ENCODE data around the gene ZDHHC14.

The ZDHHC14 gene

GRCh38 chr6:157631412-157631811, 250.4 kb downstream of the ZDHHC14 start:
- TF ChIP-seq CREB5 (CRISPR knock-in tag; IDR thresholded peaks at IDR 0.05; ENCODE audit: low read depth) (no peak), TOX (CRISPR knock-in tag; IDR thresholded peaks at IDR 0.05; ENCODE audit: borderline replicate concordance) (no peak), ZNF565 (CRISPR knock-in tag; conservative IDR thresholded peaks at IDR 0.05; ENCODE audit: low read depth) (no peak), ZFP3 (CRISPR knock-in tag; IDR thresholded peaks at IDR 0.05) (no peak), PPARA (CRISPR knock-in tag; IDR thresholded peaks at IDR 0.05; ENCODE audit: borderline replicate concordance) (no peak), ESRRG (CRISPR knock-in tag; IDR thresholded peaks at IDR 0.05) (no peak), ZNF70 (CRISPR knock-in tag; IDR thresholded peaks at IDR 0.05) (no peak), OSR1 (CRISPR knock-in tag; IDR thresholded peaks at IDR 0.05) (no peak), ZFP30 (CRISPR knock-in tag; IDR thresholded peaks at IDR 0.05) (no peak), ARNTL (CRISPR knock-in tag; IDR thresholded peaks at IDR 0.05; ENCODE audit: borderline replicate concordance, low read depth) (no peak), CSDC2 (CRISPR knock-in tag; IDR thresholded peaks at IDR 0.05) (no peak), TSHZ2 (CRISPR knock-in tag; IDR thresholded peaks at IDR 0.05) (no peak), ZC3H10 (CRISPR knock-in tag; IDR thresholded peaks at IDR 0.05) (no peak)
- no peak for ATAC-seq

GRCh38 chr6:157631838-157632614, 251.0 kb downstream of the ZDHHC14 start:
- no peak for TF ChIP-seq SNAI2 (CRISPR knock-in tag; IDR thresholded peaks at IDR 0.05)
- no peak for TF ChIP-seq ARNTL (CRISPR knock-in tag; IDR thresholded peaks at IDR 0.05; ENCODE audit: borderline replicate concordance, low read depth)
- no peak for TF ChIP-seq ZFP30 (CRISPR knock-in tag; IDR thresholded peaks at IDR 0.05)
- no peak for TF ChIP-seq PPARA (CRISPR knock-in tag; IDR thresholded peaks at IDR 0.05; ENCODE audit: borderline replicate concordance)
- TF ChIP-seq CSRNP3 (CRISPR knock-in tag; IDR thresholded peaks at IDR 0.05): no peak
- no peak for TF ChIP-seq ZNF70 (CRISPR knock-in tag; IDR thresholded peaks at IDR 0.05)
- TF ChIP-seq PATZ1 (CRISPR knock-in tag; IDR thresholded peaks at IDR 0.05; ENCODE audit: borderline replicate concordance): no peak
- no peak for TF ChIP-seq ZNF8 (CRISPR knock-in tag; IDR thresholded peaks at IDR 0.05)
- TF ChIP-seq TSHZ2 (CRISPR knock-in tag; IDR thresholded peaks at IDR 0.05): no peak
- no peak for TF ChIP-seq ISL1 (CRISPR knock-in tag; IDR thresholded peaks at IDR 0.05)
- TF ChIP-seq CREB5 (CRISPR knock-in tag; IDR thresholded peaks at IDR 0.05; ENCODE audit: low read depth): no peak
- no peak for TF ChIP-seq ZC3H10 (CRISPR knock-in tag; IDR thresholded peaks at IDR 0.05)
- TF ChIP-seq BACH2 (CRISPR knock-in tag; IDR thresholded peaks at IDR 0.05; ENCODE audit: borderline replicate concordance): no peak
- no peak for TF ChIP-seq TOX (CRISPR knock-in tag; IDR thresholded peaks at IDR 0.05; ENCODE audit: borderline replicate concordance)
- TF ChIP-seq ESRRG (CRISPR knock-in tag; IDR thresholded peaks at IDR 0.05): no peak
- no peak for TF ChIP-seq OSR1 (CRISPR knock-in tag; IDR thresholded peaks at IDR 0.05)
- ATAC-seq: no peak

Measured in SK-N-SH treated with all-trans-retinoic acid at 6 μM for 48 hours (cell line).